GM18873 (cell line): ENCODE measurements around the gene SUSD4.
"Not testable (repeated sequence)": the region's sequence is repeated elsewhere in the genome, so short reads cannot be mapped to it uniquely, and the experiment has no call there.

Experiments
- ATAC-seq: cut with Tn5 transposase; IDR thresholded peaks from one replicate; pipeline ENCODE4 v1.9.1; 2021; ENCODE audit warnings: mild to moderate bottlenecking, moderate library complexity, moderate number of reproducible peaks; ENCODE audit not compliant: unreplicated experiment, low FRiP score

The SUSD4 gene

DNA sequence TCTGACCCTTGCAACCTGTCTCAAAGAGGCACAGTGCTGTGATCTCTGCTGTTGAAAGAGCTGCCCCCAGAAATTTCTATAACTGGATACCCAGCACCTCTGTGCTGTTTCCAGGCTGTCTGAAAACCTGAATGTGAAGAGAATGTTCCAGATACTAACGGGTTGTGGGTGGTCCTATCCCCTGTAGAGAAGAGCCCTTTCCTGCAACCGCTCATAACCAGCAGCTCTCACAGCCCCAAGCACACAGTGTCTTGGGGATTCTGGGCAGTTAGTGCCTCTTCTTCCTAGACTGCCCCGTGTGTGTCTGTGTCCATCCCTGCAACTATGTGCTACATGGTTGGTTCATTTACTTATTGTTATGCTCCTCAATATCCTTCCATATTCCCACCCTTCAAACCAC is 104.5 kb downstream of the SUSD4 start:
- no peak for ATAC-seq

- ATAC-seq = no peak
These were observed 105.2 kb downstream of the SUSD4 start for GRCh38 chr1:223258751-223259198.

DNA sequence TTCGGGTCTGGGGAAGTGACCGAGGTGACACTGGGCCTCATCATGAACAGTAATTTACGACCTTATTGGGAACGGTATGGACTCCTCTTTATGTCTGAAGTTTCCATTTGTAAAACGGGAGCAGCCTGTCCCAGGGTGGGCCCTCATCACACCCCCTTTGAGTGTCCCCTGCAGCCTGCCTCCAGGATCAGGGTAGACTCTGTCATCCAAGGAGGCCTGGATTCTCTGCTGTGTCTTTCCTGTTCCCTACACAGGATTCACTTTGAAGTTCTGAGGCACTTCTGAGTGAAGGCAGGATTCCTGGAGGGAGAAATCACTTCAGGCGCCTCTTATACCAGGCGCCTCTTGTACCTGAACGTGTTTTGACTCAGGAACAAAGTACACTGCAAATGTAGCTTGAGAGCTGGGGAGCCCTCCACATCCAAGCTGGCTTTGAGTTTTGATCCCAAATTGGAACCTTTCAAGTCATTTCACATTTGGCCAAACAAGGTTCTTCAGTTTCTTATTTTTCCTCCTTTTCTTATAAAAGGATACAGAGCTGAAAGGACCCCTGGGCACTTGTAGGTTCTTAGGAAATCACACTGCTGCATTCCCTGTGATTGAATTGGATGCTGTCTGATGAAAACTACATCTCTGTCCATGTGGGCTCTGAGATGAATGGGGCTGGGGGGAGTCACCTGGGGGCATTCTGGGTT is 106.0 kb downstream of the SUSD4 start:
- no peak for ATAC-seq

DNA sequence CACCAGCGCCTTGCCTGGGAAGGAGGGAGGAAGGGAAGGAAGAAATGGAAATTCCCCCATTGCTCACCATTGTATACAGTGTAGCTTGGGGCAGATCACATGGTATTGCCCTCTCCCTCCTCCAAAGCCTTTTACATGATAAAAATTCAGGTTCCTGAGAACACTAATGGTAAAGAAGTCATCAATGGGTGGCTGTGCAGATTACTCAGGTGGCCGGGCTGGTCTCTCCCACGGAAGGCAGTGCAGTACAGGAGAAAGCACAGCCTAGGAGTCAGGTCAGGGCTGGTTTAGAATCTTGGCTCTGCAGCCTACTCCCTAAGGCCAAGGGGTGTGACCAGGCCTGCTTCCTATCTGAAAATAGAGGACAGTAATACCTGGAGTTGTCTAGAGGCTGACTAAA is 107.9 kb downstream of the SUSD4 start:
- no peak for ATAC-seq

GRCh38 chr1:223253916-223254315 is 110.1 kb downstream of the SUSD4 start:
- ATAC-seq = no peak

DNA sequence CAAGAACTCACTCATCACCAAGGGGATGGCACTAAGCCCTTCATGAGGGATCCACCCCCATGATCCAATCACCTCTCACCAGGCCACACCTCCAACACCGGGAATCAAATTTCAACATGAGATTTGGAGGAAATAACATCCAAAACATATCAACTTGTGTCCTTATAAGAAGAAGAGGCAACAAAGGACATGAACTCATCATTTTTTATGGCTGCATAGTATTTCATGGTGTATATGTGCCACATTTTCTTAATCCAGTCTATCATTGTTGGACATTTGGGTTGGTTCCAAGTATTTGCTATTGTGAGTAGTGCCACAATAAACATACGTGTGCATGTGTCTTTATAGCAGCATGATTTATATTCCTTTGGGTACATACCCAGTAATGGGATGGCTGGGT is 112.6 kb downstream of the SUSD4 start:
- not testable (repeated sequence) for ATAC-seq

- no peak for ATAC-seq
These were observed 113.4 kb downstream of the SUSD4 start for GRCh38 chr1:223250632-223251015.

DNA sequence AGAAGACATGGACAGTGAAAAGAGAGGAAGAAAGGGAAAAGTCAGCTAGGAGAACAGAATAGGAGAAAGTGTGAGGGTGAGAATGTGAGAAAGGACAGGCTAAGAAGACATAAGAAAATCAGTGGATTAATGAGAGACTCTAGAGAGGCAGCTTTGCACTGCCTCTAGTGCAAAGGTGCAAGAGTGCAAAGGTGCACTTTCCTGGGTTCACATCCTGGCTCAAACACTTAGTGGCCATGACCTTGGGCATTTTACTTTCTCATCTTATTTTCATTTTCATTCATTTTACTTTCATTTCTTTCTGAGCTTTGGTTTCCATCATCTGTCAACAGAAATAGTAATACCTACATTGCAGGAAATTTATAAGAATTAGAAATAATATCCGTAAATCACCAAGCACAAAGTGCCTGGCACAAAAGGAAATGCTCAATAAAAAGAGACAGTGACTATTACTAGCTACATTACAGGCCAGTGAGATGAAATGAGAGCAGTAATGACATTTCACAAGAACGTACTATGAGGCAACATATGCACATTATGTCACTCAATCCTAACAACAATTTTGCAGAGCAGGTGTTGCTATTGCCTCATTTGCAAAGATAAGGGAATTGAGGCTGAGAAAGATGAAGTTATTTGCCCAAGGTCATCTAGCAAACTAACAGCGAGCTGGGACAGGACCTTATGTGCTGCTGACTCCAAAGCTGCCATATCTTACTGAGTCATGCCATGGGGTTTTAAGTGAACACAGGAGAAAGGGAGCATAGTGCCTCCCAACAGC is 113.9 kb downstream of the SUSD4 start:
- no peak for ATAC-seq

- ATAC-seq = no peak
These were observed 115.2 kb downstream of the SUSD4 start for GRCh38 chr1:223248770-223249140.

GRCh38 chr1:223248001-223248769 is 115.8 kb downstream of the SUSD4 start:
- ATAC-seq = no peak

DNA sequence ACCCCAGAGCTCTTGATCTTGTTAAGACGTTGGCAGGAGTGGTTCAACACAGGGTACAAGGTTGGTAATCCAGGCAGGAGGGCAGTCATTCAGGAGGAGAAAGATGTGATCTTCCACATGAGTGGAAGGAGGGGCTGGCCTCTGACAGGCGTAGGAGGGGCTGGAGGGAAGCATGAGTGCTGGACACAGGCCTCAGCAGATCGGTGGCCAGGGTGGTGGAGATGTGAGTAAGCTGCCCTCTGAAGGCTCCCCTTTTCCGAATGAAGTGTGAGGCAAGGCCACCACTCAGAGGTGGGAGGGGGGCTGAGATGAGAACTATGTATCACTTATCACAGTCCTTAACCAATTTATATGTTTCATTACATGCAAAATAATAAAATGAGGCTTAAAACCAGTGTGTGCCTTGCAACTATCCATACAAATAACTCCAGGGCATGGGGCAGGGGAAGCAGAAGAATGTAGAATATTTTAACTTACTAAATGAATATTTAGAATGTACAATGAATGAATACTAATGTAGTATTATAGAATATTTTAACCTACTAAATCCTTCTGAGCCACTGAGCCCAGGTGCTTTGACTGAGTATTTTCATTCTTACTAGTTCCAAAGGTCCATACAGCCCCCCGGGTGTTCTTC is 117.4 kb downstream of the SUSD4 start:
- ATAC-seq = no peak

DNA sequence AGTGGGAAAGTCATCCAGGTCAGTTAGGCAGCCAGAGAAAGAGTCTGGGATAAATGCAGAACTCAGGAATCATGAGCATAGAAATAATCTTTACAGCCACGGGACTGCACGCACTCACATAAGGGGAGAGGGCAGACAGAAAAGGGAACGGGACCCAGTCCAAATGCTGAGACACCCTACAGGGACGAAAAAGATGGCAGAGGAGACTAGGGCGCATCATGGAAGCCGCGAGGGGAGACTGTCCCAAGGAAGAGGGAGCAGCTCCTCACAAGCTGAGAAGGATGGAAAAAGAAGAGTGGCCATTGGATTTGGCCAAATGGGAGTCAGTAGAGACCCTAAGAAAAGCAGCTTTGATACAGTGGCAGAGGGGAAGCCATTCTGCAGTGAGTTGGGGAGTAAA is 118.0 kb downstream of the SUSD4 start:
- no peak for ATAC-seq

DNA sequence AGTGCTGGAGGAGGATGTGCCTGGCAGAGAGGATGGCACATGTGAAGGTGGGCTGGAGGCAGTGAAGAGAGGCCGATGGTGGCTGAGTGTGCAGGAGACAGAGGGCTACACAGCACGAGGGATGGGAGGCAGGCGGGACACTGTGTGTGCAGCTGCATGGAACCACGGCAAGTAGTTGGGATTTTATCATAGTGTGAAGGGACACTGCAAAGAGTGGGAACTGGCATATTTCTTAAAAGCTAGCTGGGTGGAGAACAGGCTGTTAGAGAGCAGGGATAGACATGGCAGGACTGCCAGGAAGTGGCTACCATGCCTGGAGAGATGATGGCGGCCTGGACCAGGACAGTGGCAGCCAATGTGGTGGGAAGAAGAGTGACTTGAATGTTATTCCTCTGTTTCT is 118.6 kb downstream of the SUSD4 start:
- no peak for ATAC-seq

DNA sequence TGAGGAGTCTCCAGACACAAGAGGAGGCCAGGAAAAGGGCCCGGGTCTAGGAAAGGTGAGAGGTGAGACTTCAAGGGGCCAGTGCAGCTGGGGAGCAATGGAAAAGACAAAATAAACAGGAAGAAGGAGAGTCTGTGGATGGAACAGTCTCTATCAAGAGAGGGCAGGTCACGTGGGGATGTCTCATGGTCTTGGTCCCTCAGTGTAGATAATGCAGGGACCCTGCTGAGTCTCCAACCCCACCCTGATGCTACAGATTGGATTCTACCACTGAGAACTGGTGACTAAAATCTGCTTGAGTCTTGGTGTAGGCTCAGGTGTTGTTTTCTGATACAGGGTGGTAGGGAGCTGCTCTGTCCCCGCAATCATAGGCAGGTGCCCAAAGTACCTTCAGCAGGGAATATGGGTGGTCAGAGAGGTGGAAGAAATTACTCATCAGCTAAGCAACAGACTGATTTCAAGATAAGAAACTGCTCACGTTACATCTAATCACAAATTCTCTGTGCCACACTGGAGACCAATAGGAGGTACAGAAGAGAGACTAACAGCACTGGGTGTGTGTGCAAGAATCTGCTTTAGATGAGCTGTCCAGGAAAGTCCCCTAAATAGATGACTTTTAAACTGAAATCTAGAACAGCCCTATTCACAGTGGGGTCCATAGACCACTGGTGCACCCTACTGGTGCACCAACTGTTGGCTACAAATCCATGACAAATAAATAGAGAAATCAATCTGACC is 119.4 kb downstream of the SUSD4 start:
- ATAC-seq = peak; percentile 61

GRCh38 chr1:223243441-223244050 is 120.4 kb downstream of the SUSD4 start:
- no peak for ATAC-seq

DNA sequence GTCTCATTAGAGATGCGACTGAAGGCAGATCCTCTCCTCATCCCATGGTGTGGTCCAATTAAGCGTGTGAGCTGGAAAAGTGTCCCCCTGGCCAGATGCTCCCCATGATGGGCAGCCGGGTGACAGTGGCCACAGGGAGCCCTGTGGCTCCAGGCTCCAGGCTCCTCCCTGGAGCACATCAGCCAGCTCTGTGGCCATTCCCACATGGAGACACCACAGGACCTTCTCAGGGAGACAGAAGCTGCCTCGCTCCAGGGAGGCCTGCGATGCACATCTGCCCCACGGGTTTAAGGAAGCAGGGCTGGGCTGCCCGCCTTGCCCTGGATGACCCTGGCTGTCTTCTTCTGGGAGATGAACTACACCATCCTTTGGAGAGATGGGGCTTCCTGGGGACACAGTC is 121.0 kb downstream of the SUSD4 start:
- ATAC-seq = no peak

DNA sequence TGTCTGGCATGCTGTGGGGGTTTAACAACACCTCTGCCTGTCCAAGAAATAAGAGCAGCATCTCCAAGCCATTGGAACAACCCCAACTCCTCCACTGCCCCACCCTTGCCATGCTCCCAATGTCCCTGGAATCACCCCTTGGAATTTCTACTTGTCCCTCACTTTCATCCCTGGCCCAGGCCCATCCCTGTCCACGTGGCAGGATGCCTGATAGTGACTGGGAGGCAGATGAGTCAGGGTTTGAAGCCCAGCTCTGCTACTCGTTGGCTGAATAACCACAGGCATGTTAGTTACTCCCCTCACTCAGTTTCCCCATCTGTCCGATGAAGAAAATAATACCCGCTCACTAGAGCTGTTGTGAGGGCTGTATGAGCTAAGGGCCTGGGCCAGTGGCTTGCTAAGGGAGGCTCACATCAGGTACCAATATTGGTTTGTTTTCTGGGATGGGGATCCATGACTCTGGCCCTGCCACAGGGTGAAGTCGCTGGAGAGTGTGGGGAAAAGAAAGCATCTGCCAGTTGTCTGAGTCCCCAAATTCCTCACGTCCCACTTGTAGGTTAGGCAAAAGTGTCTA is 121.5 kb downstream of the SUSD4 start:
- no peak for ATAC-seq

DNA sequence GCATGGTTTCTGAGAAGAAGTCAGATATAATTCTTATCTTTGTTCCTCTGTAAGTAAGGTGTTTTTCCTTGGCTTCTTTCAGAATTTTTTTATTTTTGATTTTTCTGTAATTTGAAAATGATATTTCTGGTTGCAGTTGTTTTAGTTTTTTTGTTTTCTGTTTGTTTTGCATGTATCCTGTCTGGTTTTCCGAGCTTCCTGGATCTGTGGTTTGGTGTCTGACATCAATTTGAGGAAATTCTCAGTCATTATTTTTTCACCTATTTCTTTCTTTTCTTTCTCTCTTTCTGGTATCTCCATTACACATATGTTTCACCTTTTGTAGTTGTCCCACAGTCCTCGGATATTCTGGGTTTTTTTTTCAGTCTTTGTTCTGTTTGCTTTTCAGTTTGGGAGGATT is 123.9 kb downstream of the SUSD4 start:
- ATAC-seq = no peak

DNA sequence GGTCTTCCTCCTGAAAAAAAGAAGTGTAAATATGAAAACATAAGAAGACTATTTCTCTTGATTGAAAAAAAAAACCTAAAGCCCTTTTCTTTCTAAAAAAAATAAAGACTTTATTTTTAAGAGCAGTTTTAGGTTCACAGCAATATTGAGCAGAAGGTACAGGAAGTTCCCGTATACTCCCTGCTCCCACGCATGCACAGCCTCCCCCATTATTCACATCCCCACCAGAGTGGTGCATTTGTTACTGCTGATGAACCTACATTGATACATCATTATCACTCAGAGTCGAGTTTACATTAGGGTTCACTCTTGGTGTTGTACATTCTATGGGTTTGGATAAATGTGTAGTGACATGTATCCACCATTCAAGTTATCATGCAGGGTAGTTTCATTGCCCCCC is 128.9 kb downstream of the SUSD4 start:
- ATAC-seq = no peak
